Stimulated activated CD8-positive, alpha-beta memory T cell treated with anti-CD3 and anti-CD28 coated beads, Interleukin-2, amount 100 ng/mL, for 1 hour (primary cell): ENCODE measurements around the gene SYNGR2.

Source experiments
- DNase-seq, 2 donors: peaks; one replicate each; pipeline ENCODE4 v3.0.0-alpha.2; 2020; ENCODE audit warnings: low read depth in 2 of 2

Gene SYNGR2

DNA sequence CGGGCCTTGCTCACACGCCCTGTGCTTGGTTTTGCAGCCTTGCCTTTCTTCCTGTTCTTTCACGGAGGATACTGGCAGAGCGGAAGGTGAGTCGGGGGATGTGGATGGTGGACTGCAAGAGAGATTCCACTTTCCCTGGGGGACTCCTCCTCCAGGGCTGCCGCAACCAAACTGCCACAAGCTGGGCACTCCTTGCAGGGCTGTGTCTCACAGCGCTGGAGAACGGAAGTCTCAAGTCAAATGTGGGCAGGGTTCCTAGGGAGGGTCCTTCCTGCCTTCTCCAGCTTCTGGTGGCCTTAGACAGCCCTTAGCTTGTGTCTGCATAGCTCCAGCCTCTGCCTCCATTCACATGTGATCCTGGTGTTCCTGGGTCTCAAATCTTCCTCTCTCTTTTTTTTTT is 34.3 kb downstream of the SYNGR2 start:
- no peak for DNase-seq

- DNase-seq = no peak
Observed at GRCh38 chr17:78204387-78205123, 36.2 kb downstream of the SYNGR2 start.

DNA sequence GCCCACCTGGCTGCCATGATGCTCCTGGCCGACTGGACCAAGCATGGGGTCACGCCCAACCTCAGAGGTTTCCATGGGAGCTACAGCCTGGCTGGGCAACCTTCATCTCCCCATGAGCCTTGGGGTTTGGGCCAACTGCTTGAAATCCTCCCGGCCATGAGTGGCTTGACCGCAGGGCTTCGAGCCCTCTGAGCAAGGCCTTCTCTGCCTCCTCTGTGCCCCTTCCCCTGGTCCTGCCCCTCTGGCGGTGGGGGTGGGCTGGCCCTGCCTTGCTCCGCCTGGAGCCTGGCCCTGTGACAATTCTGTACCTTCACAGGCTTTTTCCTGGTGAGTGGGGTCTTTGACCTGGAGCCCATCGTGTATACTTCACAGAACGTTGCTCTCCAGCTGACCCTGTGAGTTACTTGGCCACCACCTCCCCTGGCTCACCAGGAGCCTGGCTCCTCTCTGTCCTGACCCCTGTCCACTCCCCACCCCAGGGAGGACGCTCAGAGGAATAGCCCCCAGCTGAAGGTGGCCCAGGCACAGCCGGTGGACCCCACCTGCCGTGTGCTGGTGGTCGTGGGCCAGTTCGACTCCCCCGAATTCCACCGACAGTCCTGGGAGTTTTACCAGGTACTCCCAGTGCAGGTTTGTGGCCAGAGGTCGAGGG is 36.9 kb downstream of the SYNGR2 start:
- DNase-seq = no peak

GRCh38 chr17:78206298-78206697 is 37.9 kb downstream of the SYNGR2 start:
- DNase-seq = no peak

DNA sequence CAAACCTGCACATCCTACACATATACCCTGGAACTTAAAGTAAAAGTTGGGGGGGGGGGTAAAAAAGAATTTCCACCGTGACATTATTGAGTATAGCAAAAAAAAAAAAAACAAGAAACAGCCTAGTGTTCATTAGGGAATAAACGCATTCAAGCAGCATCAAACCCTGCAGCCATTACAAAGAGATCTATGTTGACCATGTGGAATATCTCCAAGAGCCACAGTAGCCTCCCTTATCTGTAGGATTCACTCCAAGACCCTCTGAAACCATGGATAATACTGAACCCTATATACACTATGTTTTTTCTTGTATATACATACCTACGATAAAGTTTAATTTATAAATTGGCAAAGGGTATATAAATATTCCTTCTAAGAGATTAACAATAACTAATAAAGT is 40.1 kb downstream of the SYNGR2 start:
- no peak for DNase-seq

GRCh38 chr17:78210111-78210510 is 41.7 kb downstream of the SYNGR2 start:
- DNase-seq = no peak

GRCh38 chr17:78211032-78211431 is 42.7 kb downstream of the SYNGR2 start:
- DNase-seq = no peak

DNA sequence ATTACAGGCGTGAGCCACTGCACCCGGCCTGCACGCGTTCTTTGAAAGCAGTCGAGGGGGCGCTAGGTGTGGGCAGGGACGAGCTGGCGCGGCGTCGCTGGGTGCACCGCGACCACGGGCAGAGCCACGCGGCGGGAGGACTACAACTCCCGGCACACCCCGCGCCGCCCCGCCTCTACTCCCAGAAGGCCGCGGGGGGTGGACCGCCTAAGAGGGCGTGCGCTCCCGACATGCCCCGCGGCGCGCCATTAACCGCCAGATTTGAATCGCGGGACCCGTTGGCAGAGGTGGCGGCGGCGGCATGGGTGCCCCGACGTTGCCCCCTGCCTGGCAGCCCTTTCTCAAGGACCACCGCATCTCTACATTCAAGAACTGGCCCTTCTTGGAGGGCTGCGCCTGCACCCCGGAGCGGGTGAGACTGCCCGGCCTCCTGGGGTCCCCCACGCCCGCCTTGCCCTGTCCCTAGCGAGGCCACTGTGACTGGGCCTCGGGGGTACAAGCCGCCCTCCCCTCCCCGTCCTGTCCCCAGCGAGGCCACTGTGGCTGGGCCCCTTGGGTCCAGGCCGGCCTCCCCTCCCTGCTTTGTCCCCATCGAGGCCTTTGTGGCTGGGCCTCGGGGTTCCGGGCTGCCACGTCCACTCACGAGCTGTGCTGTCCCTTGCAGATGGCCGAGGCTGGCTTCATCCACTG is 45.8 kb downstream of the SYNGR2 start, which contains the start of gene BIRC5:
Gene BIRC5, plus strand, starts transcription at position 238 of the 690 bp plus-strand sequence. Its CDS starts 64 bp downstream, at position 302.
- peak; percentile 73 to 83 for DNase-seq

- DNase-seq = no peak
Observed at GRCh38 chr17:78214706-78215061, 46.3 kb downstream of the SYNGR2 start.

DNA sequence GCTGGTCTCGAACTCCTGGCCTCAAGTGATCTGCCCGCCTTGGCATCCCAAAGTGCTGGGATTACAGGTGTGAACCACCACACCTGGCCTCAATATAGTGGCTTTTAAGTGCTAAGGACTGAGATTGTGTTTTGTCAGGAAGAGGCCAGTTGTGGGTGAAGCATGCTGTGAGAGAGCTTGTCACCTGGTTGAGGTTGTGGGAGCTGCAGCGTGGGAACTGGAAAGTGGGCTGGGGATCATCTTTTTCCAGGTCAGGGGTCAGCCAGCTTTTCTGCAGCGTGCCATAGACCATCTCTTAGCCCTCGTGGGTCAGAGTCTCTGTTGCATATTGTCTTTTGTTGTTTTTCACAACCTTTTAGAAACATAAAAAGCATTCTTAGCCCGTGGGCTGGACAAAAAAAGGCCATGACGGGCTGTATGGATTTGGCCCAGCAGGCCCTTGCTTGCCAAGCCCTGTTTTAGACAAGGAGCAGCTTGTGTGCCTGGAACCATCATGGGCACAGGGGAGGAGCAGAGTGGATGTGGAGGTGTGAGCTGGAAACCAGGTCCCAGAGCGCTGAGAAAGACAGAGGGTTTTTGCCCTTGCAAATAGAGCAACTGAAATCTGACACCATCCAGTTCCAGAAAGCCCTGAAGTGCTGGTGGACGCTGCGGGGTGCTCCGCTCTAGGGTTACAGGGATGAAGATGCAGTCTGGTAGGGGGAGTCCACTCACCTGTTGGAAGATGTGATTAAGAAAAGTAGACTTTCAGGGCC is 51.2 kb downstream of the SYNGR2 start:
- DNase-seq = no peak
